ENCODE measurements around the gene TRMT61B.

TRMT61B gene

GRCh38 chr2:28870146-28870891 lies at the start of gene TRMT61B:
TSS of gene TRMT61B (minus strand) at chr2:28870309. CDS start at chr2:28870277, 32 bp downstream.
- DNase-seq = peak; percentile 90 to 92

- DNase-seq = no peak
Observed at GRCh38 chr2:28915939-28916338, 45.8 kb upstream of the TRMT61B start.

- DNase-seq = no peak
Observed at GRCh38 chr2:28909655-28910353, 39.7 kb upstream of the TRMT61B start.

GRCh38 chr2:28908172-28908571 lies 38.1 kb upstream of the TRMT61B start:
- no peak for DNase-seq

- DNase-seq = no peak
Observed at GRCh38 chr2:28906821-28907220, 36.7 kb upstream of the TRMT61B start.

- no peak for DNase-seq
Observed at GRCh38 chr2:28906376-28906775, 36.3 kb upstream of the TRMT61B start.

- DNase-seq = no peak
Observed at GRCh38 chr2:28905533-28905932, 35.4 kb upstream of the TRMT61B start.

GRCh38 chr2:28904802-28905457 lies 34.8 kb upstream of the TRMT61B start:
- no peak for DNase-seq

- no peak for DNase-seq
Observed at GRCh38 chr2:28904295-28904694, 34.2 kb upstream of the TRMT61B start.

- no peak for DNase-seq
Observed at GRCh38 chr2:28902584-28902983, 32.5 kb upstream of the TRMT61B start.

- DNase-seq = no peak
Observed at GRCh38 chr2:28901841-28902240, 31.7 kb upstream of the TRMT61B start.

- DNase-seq = no peak
Observed at GRCh38 chr2:28901202-28901601, 31.1 kb upstream of the TRMT61B start.

GRCh38 chr2:28898048-28898447 lies 27.9 kb upstream of the TRMT61B start:
- no peak for DNase-seq

- DNase-seq = no peak
Observed at GRCh38 chr2:28896906-28897305, 26.8 kb upstream of the TRMT61B start.

GRCh38 chr2:28895189-28895893 lies 25.2 kb upstream of the TRMT61B start:
- DNase-seq = peak; percentile 30 to 32

GRCh38 chr2:28894470-28895188 lies 24.5 kb upstream of the TRMT61B start, which contains the start of gene WDR43:
TSS of gene WDR43 (plus strand) at chr2:28894667. CDS start at chr2:28894699, 32 bp downstream.
- peak; percentile 98 to 99 for DNase-seq

GRCh38 chr2:28893488-28893887 lies 23.4 kb upstream of the TRMT61B start:
- DNase-seq = no peak

- no peak for DNase-seq
Observed at GRCh38 chr2:28880193-28880592, 10.1 kb upstream of the TRMT61B start.

- no peak for DNase-seq
Observed at GRCh38 chr2:28871620-28872019, 1.5 kb upstream of the TRMT61B start.

GRCh38 chr2:28869494-28870145 lies 489 bp downstream of the TRMT61B start:
- DNase-seq = no peak

- DNase-seq = no peak
Observed at GRCh38 chr2:28868611-28869010, 1.5 kb downstream of the TRMT61B start.

- DNase-seq = no peak
Observed at GRCh38 chr2:28855977-28856376, 14.1 kb downstream of the TRMT61B start.
